K562 (cell line): ENCODE measurements around the gene SYNE1. TPM values are rescaled to one million over a fixed set of nuclear protein-coding genes. Genes with fewer than 3 reads are reported as not detected.

ENCODE experiments used
- ATAC-seq: fragments of 200-7000 bp; cut with Tn5 transposase; 3 replicates; pipeline ENCODE4 v1.9.1; 2020; ENCODE audit warnings: moderate library complexity
- BruUV-seq: library from RNA; stranded (reverse); fragments of 400-500 nt; replicated peaks from 2 replicates; lab custom pipeline; 2021; lab: Mats Ljungman, UMichigan
- CTCF ChIA-PET: fragments of 300-600 bp; formaldehyde crosslinking; extraction: SDS; loops from one replicate; lab custom pipeline; 2021; ENCODE audit warnings: low intra/inter-chr PET ratio; lab: Yijun Ruan, JAX
- POLR2A ChIA-PET: fragments of 300-600, 350-650 bp; sonication (Branson Sonifier 250); formaldehyde crosslinking; extraction: SDS; loops from one replicate; lab custom pipeline; 2021; ENCODE audit warnings: antibody characterized with exemption, inconsistent platforms; lab: Yijun Ruan, JAX
- DNase-seq, 4 experiments: peaks; one replicate each; pipeline versions ENCODE4 v3.0.0 to v3.0.0-alpha.2; 2011 to 2018; ENCODE audit warnings: low spot score in 3 of 4, mixed read lengths in 3 of 4; ENCODE audit errors: extremely low read depth in 1 of 4
- FAIRE-seq: peaks from 2 replicates; lab custom pipeline; 2011; peaks lifted over from hg19 to GRCh38; lab: Jason Lieb, UNC
- H2AFZ ChIP-seq: 2 replicates; pipeline ENCODE4 v1.6.0; 2011; ENCODE audit warnings: low read depth, low read length, control low read depth, inconsistent platforms
- H3K27ac ChIP-seq: fragments of 200-600 bp; 3 replicates; pipeline ENCODE4 v1.8.0; 2011; ENCODE audit warnings: low read depth, mild to moderate bottlenecking, control low read depth, inconsistent platforms, low read length, moderate library complexity, mixed read lengths; ENCODE audit errors: extremely low read depth
- H3K27me3 ChIP-seq, 2 experiments: fragments of 300-600 bp in 1 of 2; 2 replicates in 1 of 2; 3 replicates in 1 of 2; pipeline versions ENCODE4 v1.6.0 to v1.8.0; 2011; ENCODE audit warnings: inconsistent platforms in 2 of 2, low read length in 2 of 2, mild to moderate bottlenecking in 1 of 2, mixed read lengths in 1 of 2, moderate library complexity in 1 of 2; ENCODE audit not compliant: control insufficient read depth in 2 of 2, insufficient read depth in 2 of 2
- H3K36me3 ChIP-seq: fragments of 300-600 bp; 3 replicates; pipeline ENCODE4 v1.8.0; 2011; ENCODE audit warnings: mild to moderate bottlenecking, low read length, inconsistent platforms; ENCODE audit not compliant: control insufficient read depth, insufficient read depth
- H3K4me1 ChIP-seq, 2 experiments: fragments of 200-600 bp in 1 of 2; replicated peaks in 1 of 2; 2 replicates in 1 of 2; 3 replicates in 1 of 2; pipeline versions ENCODE4 v1.5.1 to v1.8.0; 2011; ENCODE audit warnings: inconsistent platforms in 2 of 2, low read length in 2 of 2, mild to moderate bottlenecking in 1 of 2, mixed read lengths in 1 of 2, moderate library complexity in 1 of 2; ENCODE audit not compliant: control insufficient read depth in 2 of 2, insufficient read depth in 2 of 2
- H3K4me2 ChIP-seq: 2 replicates; pipeline ENCODE4 v1.6.1; 2011; ENCODE audit warnings: low read length, control low read depth, inconsistent platforms, mixed read lengths; ENCODE audit not compliant: insufficient read depth
- H3K4me3 ChIP-seq: fragments of 200-600 bp; sonication (generic), shearing (Covaris generic); 2 replicates; pipeline ENCODE4 v1.5.1; 2016; ENCODE audit warnings: control low read depth, inconsistent platforms
- H3K79me2 ChIP-seq: fragments of 200-600 bp; 3 replicates; pipeline ENCODE4 v1.8.0; 2011; ENCODE audit warnings: low read length, inconsistent platforms; ENCODE audit not compliant: control insufficient read depth, insufficient read depth
- H3K9ac ChIP-seq, 2 experiments: 2 replicates each; pipeline versions ENCODE4 v1.6.0 to v1.6.1; 2011; ENCODE audit warnings: low read depth in 2 of 2, low read length in 2 of 2, control low read depth in 1 of 2, inconsistent platforms in 1 of 2, mild to moderate bottlenecking in 1 of 2, mixed read lengths in 1 of 2; ENCODE audit not compliant: insufficient read depth in 1 of 2
- H3K9me1 ChIP-seq: one replicate; pipeline ENCODE4 v1.6.0; 2011; ENCODE audit warnings: inconsistent platforms, mild to moderate bottlenecking, low read length, moderate library complexity; ENCODE audit not compliant: control insufficient read depth, insufficient read depth
- H3K9me3 ChIP-seq: replicated peaks from 2 replicates; pipeline ENCODE4 v1.5.1; 2011; ENCODE audit warnings: low read depth, low read length, inconsistent platforms; ENCODE audit not compliant: control insufficient read depth, insufficient read depth
- H4K20me1 ChIP-seq: replicated peaks from 2 replicates; pipeline ENCODE4 v1.6.1; 2011; ENCODE audit warnings: low read length, inconsistent platforms, mixed read lengths; ENCODE audit not compliant: control insufficient read depth, insufficient read depth
- AFF1 ChIP-seq, 2 experiments: fragments of 450-650 bp; IDR thresholded peaks; 2 replicates each; pipeline ENCODE4 v1.6.1; 2018; ENCODE audit warnings: mild to moderate bottlenecking in 2 of 2, low read depth in 1 of 2; ENCODE audit not compliant: partially characterized antibody in 2 of 2
- HEY1 ChIP-seq: fragments of 250-450 bp; sonication (Bioruptor Pico); IDR thresholded peaks from 2 replicates; pipeline ENCODE4 v1.5.0; 2020; ENCODE audit warnings: mild to moderate bottlenecking, moderate library complexity, borderline replicate concordance
- HNRNPH1 ChIP-seq: fragments of 200-400 bp; formaldehyde crosslinking; optimal IDR thresholded peaks from 2 replicates; pipeline ENCODE3; 2017; ENCODE audit warnings: low read depth, mild to moderate bottlenecking, low read length, moderate library complexity
- IRF1 ChIP-seq: sonication (generic); formaldehyde crosslinking; IDR thresholded peaks from 2 replicates; pipeline ENCODE4 v1.8.0; 2022; ENCODE audit warnings: missing genetic modification reagents, mild to moderate bottlenecking, borderline replicate concordance
- KDM5B ChIP-seq: fragments of 200-600 bp; sonication (generic); IDR thresholded peaks from 2 replicates; pipeline ENCODE4 v1.6.1; 2012; ENCODE audit warnings: low read depth, mild to moderate bottlenecking, moderate library complexity, low read length, control low read depth, inconsistent platforms; ENCODE audit not compliant: insufficient replicate concordance
- NR2C1 ChIP-seq, 2 experiments: fragments of 450-650 bp; IDR thresholded peaks; 2 replicates each; pipeline ENCODE4 v1.6.1; 2017; ENCODE audit warnings: mild to moderate bottlenecking in 2 of 2, antibody characterized with exemption in 1 of 2, inconsistent platforms in 1 of 2, missing compliant biosample characterization in 1 of 2, missing genetic modification characterization in 1 of 2
- NR4A1 ChIP-seq, 2 experiments: fragments of 250-450 bp in 1 of 2; fragments of 450-650 bp in 1 of 2; sonication (Bioruptor Pico) in 1 of 2; IDR thresholded peaks; 2 replicates each; pipeline versions ENCODE4 v1.4.0 to v1.6.1; 2016 to 2020; ENCODE audit warnings: mild to moderate bottlenecking in 2 of 2, missing compliant biosample characterization in 1 of 2, missing genetic modification characterization in 1 of 2, moderate library complexity in 1 of 2
- PPARD ChIP-seq: fragments of 250-450 bp; sonication (Bioruptor Pico); IDR thresholded peaks from 2 replicates; pipeline ENCODE4 v1.8.0; 2022; ENCODE audit warnings: inconsistent platforms, mild to moderate bottlenecking, moderate library complexity
- TAF7 ChIP-seq: fragments of 450-650 bp; IDR thresholded peaks from 2 replicates; pipeline ENCODE4 v1.6.1; 2016; ENCODE audit warnings: missing genetic modification characterization, missing compliant biosample characterization
- ZBTB8A ChIP-seq: fragments of 450-650 bp; IDR thresholded peaks from 2 replicates; pipeline ENCODE4 v1.6.1; 2018; ENCODE audit warnings: mild to moderate bottlenecking, moderate library complexity; ENCODE audit not compliant: partially characterized antibody
- ZNF408 ChIP-seq: fragments of 250-450 bp; sonication (Bioruptor Pico); IDR thresholded peaks from 2 replicates; pipeline ENCODE4 v1.4.0; 2020; ENCODE audit warnings: low read depth, mild to moderate bottlenecking, moderate library complexity
- WGBS: fragments of 100-300 bp; shearing (Covaris generic); methylation state at CpG from one replicate; pipeline ENCODE4 v1.1.6; 2016; ENCODE audit warnings: low coverage, mixed read lengths; ENCODE audit not compliant: insufficient coverage; ENCODE audit errors: missing lambda C conversion rate; 5-methylcytosine and 5-hydroxymethylcytosine counted together
- in situ Hi-C: fragments of 300-500 bp; cut with MboI; formaldehyde crosslinking; loops from 4 replicates; pipeline ENCODE4 v1.15.0; 2018; ENCODE audit warnings: inconsistent platforms, mixed read lengths
- intact Hi-C: fragments of 100-400 bp; cut with micrococcal nuclease; formaldehyde crosslinking; loops from 2 replicates; pipeline ENCODE4 v1.14.2; 2022
- polyA plus RNA-seq, 8 experiments: library from polyadenylated mRNA; depleted of rRNA in 4 of 8; stranded (reverse) in 5 of 8; unstranded in 3 of 8; fragments of >200 nt; fragmentation: Nextera tagmentation in 2 of 8; fragmentation: Illumina TruSeq in 1 of 8; extraction: Ambion mirVana in 2 of 8; extraction: Trizol in 1 of 8; gene quantifications; 2 replicates each; pipeline versions ENCODE4 v1.2.1 to v1.2.3, GENCODE V29; 2011 to 2014; ENCODE audit warnings: inconsistent platforms in 1 of 8, missing spikeins in 1 of 8
- total RNA-seq, 7 experiments: library from RNA; depleted of rRNA in 6 of 7; stranded (reverse); fragments of >200 nt in 6 of 7; fragmentation: Illumina TruSeq in 2 of 7; extraction: Trizol in 2 of 7; gene quantifications; 2 replicates each; pipeline versions ENCODE4 v1.2.1 to v1.2.3, GENCODE V29; 2011 to 2021; ENCODE audit warnings: low replicate concordance in 1 of 7

The SYNE1 gene
- total and polyA plus RNA-seq, 9 of the 15 experiments (the other 6 are each of a cell fraction or from before 2014, with no cell fraction given), result under 0.01 to 0.42 (median 0.08) TPM; not detected in 1

- TF ChIP-seq AFF1 (IDR thresholded peaks at IDR 0.05; ENCODE audit: low read depth in 1 of 2, partially characterized antibody in 2 of 2) (no peak), ZBTB8A (no peak), IRF1 (no peak), NR2C1 (IDR thresholded peaks at IDR 0.05) (no peak), NR2C1 (tag; IDR thresholded peaks at IDR 0.05) (no peak)
Measured at GRCh38 chr6:152364866-152365265, 272.3 kb downstream of the SYNE1 start (continued).

- TF ChIP-seq ZNF408 (CRISPR knock-in tag) (no peak), TAF7 (tag) (no peak), NR4A1 (CRISPR knock-in tag; IDR thresholded peaks at IDR 0.05) (no peak), NR4A1 (tag; IDR thresholded peaks at IDR 0.05) (no peak), HEY1 (no peak), KDM5B (no peak), PPARD (CRISPR knock-in tag) (no peak), HNRNPH1 (no peak)
- TF ChIP-seq, all 486 proteins: peak for 0
- no peaks in the 10 kb centered on the region for H3K9me1 ChIP-seq
- under 1% methylated on average over 6 of the region's 6 CpGs for WGBS
- ATAC-seq (no peak), DNase-seq (no peak), FAIRE-seq (no peak)
- no peaks in the 10 kb centered on the region for H3K36me3 ChIP-seq
- POLR2A ChIA-PET, result no interaction called here
- no peak overlapping the region for H3K4me2 ChIP-seq
- CTCF ChIA-PET, result no interaction called here
- H3K27ac ChIP-seq, result no peak overlapping the region
- H3K4me1 ChIP-seq, result no peaks in the 10 kb centered on the region
- no TSS peak for BruUV-seq
- no peak overlapping the region for H3K4me3 ChIP-seq
- no peaks in the 10 kb centered on the region for H3K9me3 ChIP-seq
- no peak overlapping the region for H3K9ac ChIP-seq
- no peaks in the 10 kb centered on the region for H4K20me1 ChIP-seq
- intact Hi-C loops, result no loop called here
- in situ Hi-C loops, result no loop called here
- H3K27me3 ChIP-seq, result no peaks in the 10 kb centered on the region
- H3K79me2 ChIP-seq, result no peaks in the 10 kb centered on the region
- H2AFZ ChIP-seq, result no peak overlapping the region
Measured at GRCh38 chr6:152360034-152360433, 277.1 kb downstream of the SYNE1 start.
